GM12891 (cell line): ENCODE results near the gene MREG.

Experiments used
- PAX5 ChIP-seq: IDR thresholded peaks from 2 replicates; pipeline ENCODE4 v1.6.1; 2011; ENCODE audit warnings: low read length, moderate library complexity, mild to moderate bottlenecking; ENCODE audit not compliant: insufficient read depth, severe bottlenecking
- POLR2A ChIP-seq: IDR thresholded peaks from 2 replicates; pipeline ENCODE4 v1.6.1; 2011; ENCODE audit warnings: low read depth, low read length, control low read depth
- POLR2AphosphoS5 ChIP-seq: IDR thresholded peaks from 2 replicates; pipeline ENCODE4 v1.6.1; 2011; ENCODE audit warnings: low read depth, low read length, control low read depth
- POU2F2 ChIP-seq: IDR thresholded peaks from 2 replicates; pipeline ENCODE4 v1.6.1; 2011; ENCODE audit warnings: low read depth, mild to moderate bottlenecking, control low read depth, low read length, moderate library complexity
- SPI1 ChIP-seq: IDR thresholded peaks from 2 replicates; pipeline ENCODE4 v1.6.1; 2011; ENCODE audit warnings: low read depth, low read length, control low read depth
- TAF1 ChIP-seq: IDR thresholded peaks from 2 replicates; pipeline ENCODE4 v1.6.1; 2011; ENCODE audit warnings: low read depth, low read length, control low read depth

DNA sequence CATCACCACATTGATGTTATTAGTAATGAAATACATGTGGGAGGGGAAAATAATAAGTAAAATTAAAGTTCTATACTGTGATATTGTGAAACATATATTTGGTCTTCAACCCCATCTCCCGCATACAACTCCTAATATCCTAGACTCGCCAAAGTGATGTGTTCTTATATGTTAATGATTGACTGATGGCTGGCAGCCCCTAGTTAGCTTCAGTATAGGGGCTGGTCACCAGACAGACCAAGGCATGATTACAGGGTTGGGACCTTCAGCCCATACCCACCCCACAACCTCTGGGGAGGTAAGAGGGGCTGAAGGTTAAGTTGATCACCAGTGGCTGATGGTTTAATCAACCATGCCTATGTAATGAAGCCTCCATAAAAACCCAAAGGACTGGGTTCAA is 28.1 kb upstream of the MREG start:
- no peak for TF ChIP-seq POLR2A
- TF ChIP-seq TAF1 = no peak
- TF ChIP-seq POLR2AphosphoS5 = no peak
- no peak for TF ChIP-seq SPI1
- no peak for TF ChIP-seq PAX5
- TF ChIP-seq POU2F2 = no peak
